ENCODE measurements around the gene HBS1L.

- TF ChIP-seq CTCF (IDR thresholded peaks at IDR 0.05; ENCODE audit: borderline replicate concordance, extremely low read depth, low read length, poor library complexity, severe bottlenecking), result no peak
- TF ChIP-seq EZH2 (IDR thresholded peaks at IDR 0.05; ENCODE audit: borderline replicate concordance, low read depth, low read length, severe bottlenecking), result no peak
Measured at GRCh38 chr6:135085700-135086413, 31.2 kb upstream of the HBS1L start.

Measured in DND-41 (cell line).